Anterior cingulate cortex (tissue), 58 donors: Measurements from ENCODE around the gene CD302.
"Not testable (repeated sequence)": the region's sequence is repeated elsewhere in the genome, so short reads cannot be mapped to it uniquely, and the experiment has no call there.

ENCODE experiments used
- DNase-seq, 58 donors: peaks; one replicate each; lab custom pipeline; 2025; lab: John Stamatoyannopoulos, UW

The CD302 gene

DNA sequence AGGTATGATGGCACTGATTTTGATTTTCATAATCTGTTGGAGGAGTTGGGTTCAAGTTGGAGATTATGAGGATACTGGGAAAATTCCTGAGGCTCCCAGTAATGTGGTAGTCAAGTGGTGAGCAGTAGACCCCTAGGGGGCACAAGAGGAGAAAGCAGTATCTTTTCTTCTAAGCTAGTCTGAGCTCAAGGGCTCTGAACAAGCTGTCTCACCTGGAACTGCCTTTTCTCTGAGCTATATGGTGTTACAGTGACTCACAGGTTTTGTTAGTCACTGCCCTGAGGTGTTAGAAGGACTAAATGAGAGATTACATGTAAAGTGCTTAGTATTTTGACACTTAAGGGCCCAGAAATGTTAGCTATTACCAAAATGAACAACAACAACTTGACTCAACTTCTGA, 42.2 kb downstream of the CD302 start:
- no peak for DNase-seq

GRCh38 chr2:159755014-159755413, 43.0 kb downstream of the CD302 start:
- DNase-seq: no peak

- no peak for DNase-seq
Observed at GRCh38 chr2:159753797-159754196, 44.2 kb downstream of the CD302 start.

GRCh38 chr2:159750873-159751272, 47.1 kb downstream of the CD302 start:
- DNase-seq: no peak

- DNase-seq: no peak
Observed at GRCh38 chr2:159748089-159748488, 49.9 kb downstream of the CD302 start.

DNA sequence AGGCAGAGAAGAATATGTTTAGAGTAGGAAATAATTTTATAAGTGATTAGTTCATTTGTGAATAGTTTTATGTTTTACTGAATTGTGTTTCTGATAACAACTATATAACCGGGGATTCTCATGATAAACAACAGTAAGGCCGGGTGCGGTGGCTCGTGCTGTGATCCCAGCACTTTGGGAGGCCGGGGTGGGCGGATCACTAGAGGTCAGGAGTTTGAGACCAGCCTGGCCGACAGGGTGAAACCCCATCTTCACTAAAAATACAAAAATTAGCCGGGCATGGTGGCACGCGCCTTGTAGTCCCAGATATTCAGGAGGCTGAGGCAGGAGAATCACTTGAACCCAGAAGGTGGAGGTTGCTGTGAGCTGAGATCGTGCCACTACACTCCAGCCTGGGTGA, 52.8 kb downstream of the CD302 start:
- not testable (repeated sequence) for DNase-seq

DNA sequence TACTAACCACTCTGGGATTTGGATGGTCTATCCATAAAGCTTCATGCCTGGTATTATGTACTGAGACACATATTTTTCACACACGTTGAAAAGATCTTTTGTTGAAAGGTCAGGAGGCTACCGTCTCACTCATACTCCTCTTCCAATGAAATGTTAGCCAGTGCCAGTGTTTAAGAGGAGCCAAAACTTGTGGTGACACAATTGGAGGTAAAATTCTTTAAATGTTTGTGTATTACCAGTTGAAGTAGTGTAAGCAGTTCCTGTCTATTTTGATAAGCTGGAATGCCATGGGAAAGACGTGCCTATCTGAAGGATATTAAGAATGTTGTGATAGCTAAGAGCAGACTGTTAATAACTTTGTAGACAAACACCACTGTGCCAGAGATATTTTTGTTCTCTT, 53.6 kb downstream of the CD302 start:
- no peak for DNase-seq

- DNase-seq: no peak
Observed at GRCh38 chr2:159742846-159743245, 55.2 kb downstream of the CD302 start.

- DNase-seq: no peak
Observed at GRCh38 chr2:159738509-159739390, 59.3 kb downstream of the CD302 start.

DNA sequence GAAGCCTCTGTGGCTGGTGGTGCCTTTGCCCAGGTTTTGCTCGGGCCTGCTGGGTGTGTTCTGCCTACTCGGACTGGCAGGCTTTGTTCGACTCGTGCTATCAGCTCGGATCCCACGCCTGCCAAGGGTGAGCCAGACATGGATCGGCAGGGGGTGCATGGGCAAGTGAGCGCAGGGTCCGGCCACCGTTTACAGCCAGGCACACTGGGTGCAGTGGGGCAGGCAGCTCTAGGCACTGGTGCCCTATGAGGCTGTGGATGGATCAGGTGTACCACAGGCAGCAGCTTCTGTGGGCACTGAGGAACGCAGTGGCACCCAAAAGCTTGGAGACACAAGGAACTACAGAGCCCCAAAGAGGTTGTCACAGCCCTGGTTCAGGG, 60.1 kb downstream of the CD302 start:
- no peak for DNase-seq

DNA sequence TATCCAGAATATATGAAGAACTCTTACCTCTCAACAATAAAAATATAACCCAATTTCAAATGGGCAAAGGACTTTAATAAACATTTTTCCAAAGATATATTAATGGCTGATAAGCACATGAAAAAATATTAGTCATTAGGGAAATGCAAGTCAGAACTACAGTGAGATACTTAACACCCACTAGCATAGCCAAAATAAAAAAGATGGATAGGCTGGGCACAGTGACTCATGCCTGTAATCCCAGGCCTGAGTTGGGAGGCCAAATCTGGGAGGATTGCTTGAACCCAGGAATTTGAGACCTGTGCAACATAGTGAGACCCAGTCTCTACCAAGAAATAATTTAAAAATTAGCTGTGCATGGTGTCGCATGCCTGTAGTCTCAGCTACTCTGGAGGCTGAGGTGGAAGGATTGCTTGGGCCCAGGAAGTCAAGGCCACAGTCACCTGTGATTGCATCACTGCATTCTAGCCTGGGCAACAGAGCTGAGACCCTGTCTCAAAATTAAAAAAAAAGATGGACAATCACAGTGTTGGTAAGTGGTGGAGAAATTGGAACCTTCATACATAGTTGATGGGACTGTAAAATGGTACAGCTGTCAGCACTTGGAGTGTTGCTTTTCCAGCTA, 60.6 kb downstream of the CD302 start:
- no peak for DNase-seq

DNA sequence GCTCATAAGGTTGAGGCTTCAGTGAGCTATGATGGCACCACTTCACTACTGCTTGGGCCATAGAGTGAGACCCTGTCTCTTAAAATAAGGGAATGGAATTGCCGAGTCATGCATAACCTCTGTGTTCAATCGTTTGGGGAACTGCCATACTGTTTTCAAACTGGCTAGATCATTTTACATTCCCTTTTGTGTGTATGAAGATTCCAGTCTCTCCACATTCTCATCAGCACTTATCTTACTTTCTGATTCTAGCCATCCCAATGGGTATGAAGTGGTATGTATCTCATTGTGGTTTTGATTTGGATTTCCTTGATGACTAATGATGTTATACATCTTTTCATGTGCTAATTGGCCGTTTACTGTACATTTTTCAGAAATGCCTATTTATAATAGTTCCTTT, 62.0 kb downstream of the CD302 start:
- no peak for DNase-seq

DNA sequence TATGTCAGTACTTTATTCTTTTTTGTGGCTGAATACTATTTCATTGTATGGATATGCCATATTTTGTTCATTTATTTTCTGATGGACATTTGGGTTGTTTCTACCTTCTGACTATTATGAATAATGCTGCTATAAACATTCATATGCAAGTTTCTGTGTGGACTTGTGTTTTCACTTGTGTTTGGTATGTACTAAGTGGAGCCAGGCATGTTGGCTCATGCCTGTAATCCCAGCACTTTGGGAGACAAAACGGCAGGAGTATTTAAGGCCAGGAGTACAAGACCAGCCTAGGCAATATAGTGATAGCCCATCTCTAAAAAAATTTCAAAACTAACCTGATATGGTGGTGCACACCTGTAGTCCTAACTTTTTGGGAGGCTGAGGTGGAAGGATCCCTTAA, 62.4 kb downstream of the CD302 start:
- DNase-seq: no peak

DNA sequence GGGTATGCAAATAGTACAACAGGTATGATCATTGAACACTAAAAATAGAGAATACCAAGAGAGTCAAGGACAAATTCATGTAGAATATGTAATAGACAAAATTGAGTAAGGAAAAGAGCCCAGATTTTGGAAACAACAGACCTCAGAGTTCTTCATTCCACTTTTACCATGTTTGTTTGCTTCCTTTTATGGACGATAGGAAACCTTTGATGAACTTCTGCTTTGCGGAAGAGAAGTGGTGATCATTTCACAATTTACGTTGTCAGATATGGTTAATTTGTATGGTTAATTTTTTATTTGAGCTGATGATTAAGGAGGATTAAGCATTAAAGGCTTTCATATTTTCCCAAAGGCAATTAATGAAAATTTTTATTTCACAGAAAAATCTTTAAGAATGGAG, 69.4 kb downstream of the CD302 start:
- no peak for DNase-seq

- DNase-seq: no peak
Observed at GRCh38 chr2:159725713-159726112, 72.3 kb downstream of the CD302 start.

DNA sequence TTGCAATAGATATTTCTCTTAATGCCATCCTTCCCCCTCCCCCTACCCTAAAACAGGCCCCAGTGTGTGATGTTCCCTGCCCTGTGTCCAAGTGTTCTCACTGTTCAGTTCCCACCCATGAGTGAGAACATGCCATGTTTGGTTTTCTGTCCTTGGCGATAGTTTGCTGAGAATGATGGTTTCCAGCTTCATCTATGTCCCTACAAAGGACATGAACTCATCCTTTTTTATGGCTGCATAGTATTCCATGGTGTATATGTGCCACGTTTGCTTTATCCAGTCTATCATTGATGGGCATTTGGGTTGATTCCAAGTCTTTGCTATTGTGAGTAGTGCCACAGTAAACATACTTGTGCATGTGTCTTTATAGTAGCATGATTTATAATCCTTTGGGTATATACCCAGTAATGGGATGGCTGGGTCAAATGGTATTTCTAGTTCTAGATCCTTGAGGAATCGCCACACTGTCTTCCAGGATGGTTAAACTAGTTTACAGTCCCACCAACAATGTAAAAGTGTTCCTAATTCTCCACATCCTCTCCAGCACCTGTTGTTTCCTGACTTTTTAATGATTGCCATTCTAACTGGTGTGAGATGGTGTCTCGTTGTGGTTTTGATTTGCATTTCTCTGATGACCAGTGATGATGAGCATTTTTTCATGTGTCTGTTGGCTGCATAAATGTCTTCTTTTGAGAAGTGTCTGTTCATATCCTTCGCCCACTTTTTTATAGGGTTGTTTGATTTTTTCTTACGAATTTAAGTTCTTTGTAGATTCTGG, 73.0 kb downstream of the CD302 start:
- DNase-seq: not testable (repeated sequence)

GRCh38 chr2:159722580-159722979, 75.4 kb downstream of the CD302 start:
- no peak for DNase-seq

- DNase-seq: no peak
Observed at GRCh38 chr2:159720676-159721075, 77.3 kb downstream of the CD302 start.
